Measurements from ENCODE around the gene WDR70. TPM values are rescaled to one million over a fixed set of nuclear protein-coding genes. Genes with fewer than 3 reads are reported as not detected.

The WDR70 gene
- total and polyA plus RNA-seq, 10 of the 15 experiments (the other 5 are each of a cell fraction or from before 2014, with no cell fraction given), result 10.9 to 33.6 (median 29.1) TPM

DNA sequence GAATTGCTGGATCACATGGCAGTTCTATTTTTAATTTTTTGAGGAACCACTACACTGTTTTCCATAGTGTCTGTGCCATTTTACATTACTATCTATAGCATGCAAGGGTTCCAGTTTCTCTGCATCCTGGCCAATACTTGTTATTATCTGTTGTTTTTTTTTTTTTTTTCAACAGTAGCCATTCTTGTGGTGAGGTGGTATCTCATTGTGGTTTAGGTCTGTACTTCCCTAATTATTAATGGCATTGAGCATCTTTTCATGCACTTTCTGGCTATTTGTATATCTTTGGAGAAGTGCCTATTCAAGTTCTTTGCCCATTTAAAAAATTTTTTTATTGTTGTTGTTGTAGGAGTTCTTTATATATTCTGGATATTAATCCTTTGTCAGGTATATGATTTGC lies 363.0 kb downstream of the WDR70 start:
- no TSS peak for BruUV-seq (replicated peaks)
- ChIA-PET SMC1A (ENCODE audit: uncharacterized antibody, unreplicated experiment) (no interaction called here), RAD21 (ENCODE audit: unreplicated experiment) (no interaction called here), CTCF (no interaction called here), POLR2A (no interaction called here)
- ATAC-seq, result no peak
- H2AFZ ChIP-seq (ENCODE audit: control insufficient read depth, low read depth, low read length), result no peak overlapping the region
- H3K4me1 ChIP-seq (ENCODE audit: control insufficient read depth, insufficient read depth, low read length), result peaks cover 3% of the 10 kb centered on the region; the same call in 1 of the 2 replicates
- FAIRE-seq, result no peak
- no peak overlapping the region for H3K27ac ChIP-seq (ENCODE audit: control insufficient read depth, insufficient read depth)
- in situ Hi-C loops (cut with MboI) (no loop called here), intact Hi-C loops (cut with micrococcal nuclease; ENCODE audit: unreplicated experiment) (no loop called here)
- no peak overlapping the region for H3K4me3 ChIP-seq
- no peak for DNase-seq (ENCODE audit: low read depth, low spot score)
- TF ChIP-seq, protein P1, sequence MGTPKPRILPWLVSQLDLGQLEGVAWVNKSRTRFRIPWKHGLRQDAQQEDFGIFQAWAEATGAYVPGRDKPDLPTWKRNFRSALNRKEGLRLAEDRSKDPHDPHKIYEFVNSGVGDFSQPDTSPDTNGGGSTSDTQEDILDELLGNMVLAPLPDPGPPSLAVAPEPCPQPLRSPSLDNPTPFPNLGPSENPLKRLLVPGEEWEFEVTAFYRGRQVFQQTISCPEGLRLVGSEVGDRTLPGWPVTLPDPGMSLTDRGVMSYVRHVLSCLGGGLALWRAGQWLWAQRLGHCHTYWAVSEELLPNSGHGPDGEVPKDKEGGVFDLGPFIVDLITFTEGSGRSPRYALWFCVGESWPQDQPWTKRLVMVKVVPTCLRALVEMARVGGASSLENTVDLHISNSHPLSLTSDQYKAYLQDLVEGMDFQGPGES (IDR thresholded peaks at IDR 0.05), result no peak
- no peak for TF ChIP-seq SMARCA5 (IDR thresholded peaks at IDR 0.05)
- H3K4me2 ChIP-seq (ENCODE audit: control insufficient read depth, insufficient read depth), result no peak overlapping the region
- no peaks in the 10 kb centered on the region; the same call in 2 of the 3 replicates for H3K9me3 ChIP-seq (replicated peaks; ENCODE audit: control insufficient read depth, insufficient read depth, low read length)
- H3K79me2 ChIP-seq (ENCODE audit: control insufficient read depth, insufficient read depth, low read length), result no peaks in the 10 kb centered on the region
- no peak overlapping the region for H3K9ac ChIP-seq (ENCODE audit: control insufficient read depth, insufficient read depth, low read length)
- peaks cover 0 to 3% of the 10 kb centered on the region in 2 experiments; a peak in 1 of 4 replicates for H3K36me3 ChIP-seq (ENCODE audit: control insufficient read depth in 2 of 2, insufficient read depth in 2 of 2, low read length in 1 of 2)
- no peaks in the 10 kb centered on the region for H3K27me3 ChIP-seq (replicated peaks in 1 of 2; ENCODE audit: control insufficient read depth in 2 of 2, insufficient read depth in 2 of 2, low read length in 1 of 2)
- H4K20me1 ChIP-seq (ENCODE audit: control insufficient read depth, insufficient read depth), result no peaks in the 10 kb centered on the region

GRCh38 chr5:37751227-37751626 lies 372.1 kb downstream of the WDR70 start:
- Histone ChIP-seq H4K20me1 (ENCODE audit: control insufficient read depth, insufficient read depth) (no peaks in the 10 kb centered on the region), H3K4me1 (ENCODE audit: control insufficient read depth, insufficient read depth, low read length) (no peaks in the 10 kb centered on the region), H3K27me3 (replicated peaks in 1 of 2; ENCODE audit: control insufficient read depth in 2 of 2, insufficient read depth in 2 of 2, low read length in 1 of 2) (no peaks in the 10 kb centered on the region), H2AFZ (ENCODE audit: control insufficient read depth, low read depth, low read length) (no peak overlapping the region), H3K4me3 (no peak overlapping the region), H3K9ac (ENCODE audit: control insufficient read depth, insufficient read depth, low read length) (no peak overlapping the region), H3K4me2 (ENCODE audit: control insufficient read depth, insufficient read depth) (no peak overlapping the region), H3K79me2 (ENCODE audit: control insufficient read depth, insufficient read depth, low read length) (no peaks in the 10 kb centered on the region), H3K9me3 (replicated peaks; ENCODE audit: control insufficient read depth, insufficient read depth, low read length) (no peaks in the 10 kb centered on the region), H3K36me3 (ENCODE audit: control insufficient read depth in 2 of 2, insufficient read depth in 2 of 2, low read length in 1 of 2) (no peaks in the 10 kb centered on the region), H3K27ac (ENCODE audit: control insufficient read depth, insufficient read depth) (no peak overlapping the region)
- ChIA-PET RAD21 (ENCODE audit: unreplicated experiment) (no interaction called here), SMC1A (ENCODE audit: uncharacterized antibody, unreplicated experiment) (no interaction called here), CTCF (interaction anchor here (1.4 to 1.5 kb wide), 2 partner anchors 14 to 338 kb away, joined by 4 to 5 read pairs; no protein-coding TSS in a partner anchor), POLR2A (no interaction called here)
- intact Hi-C loops (cut with micrococcal nuclease; ENCODE audit: unreplicated experiment) (no loop called here), in situ Hi-C loops (cut with MboI) (no loop called here)
- 82% methylated on average over 3 of the region's 3 CpGs for WGBS (ENCODE audit: insufficient coverage, insufficient replicate concordance, low lambda C conversion rate, missing lambda C conversion rate)
- no peak for DNase-seq (ENCODE audit: low read depth, low spot score)
- no peak for ATAC-seq
- no peak for FAIRE-seq
- no TSS peak for BruUV-seq (replicated peaks)
- TF ChIP-seq GABPA (IDR thresholded peaks at IDR 0.05; ENCODE audit: low read depth), result no peak
- TF ChIP-seq BMI1 (IDR thresholded peaks at IDR 0.05; ENCODE audit: borderline replicate concordance), result no peak
- TF ChIP-seq ETV6 (conservative IDR thresholded peaks at IDR 0.05 in 1 of 2, IDR thresholded peaks at IDR 0.05 in 1 of 2; ENCODE audit: borderline replicate concordance in 1 of 2, low read depth in 1 of 2), result no peak

All from GM12878 (cell line).